ENCODE results near the gene TECPR2. TPM values are rescaled to one million over a fixed set of nuclear protein-coding genes. Genes with fewer than 3 reads are reported as not detected.

The TECPR2 gene
- total RNA-seq, 3 donors from 2014 or later (not counting 1 experiment from before 2014, with no cell fraction given): 10.8 to 18.6 (median 15.3) TPM

GRCh38 chr14:102472791-102473150, 110.0 kb downstream of the TECPR2 start:
- intact Hi-C loops (cut with micrococcal nuclease): no loop called here

GRCh38 chr14:102473559-102473958, 110.8 kb downstream of the TECPR2 start:
- H3K27me3 ChIP-seq (ENCODE audit: control insufficient read depth, insufficient read depth, low read length): no peaks in the 10 kb centered on the region
- H3K27ac ChIP-seq (ENCODE audit: low read length): no peak overlapping the region
- 100% methylated on average over 2 of the region's 2 CpGs for WGBS (ENCODE audit: insufficient coverage)
- H3K36me3 ChIP-seq (ENCODE audit: control insufficient read depth, insufficient read depth, low read length): peaks cover 2% of the 10 kb centered on the region
- H3K9me3 Mint-ChIP-seq: no peaks in the 10 kb centered on the region
- no peak for DNase-seq
- H3K4me1 Mint-ChIP-seq: no peaks in the 10 kb centered on the region
- no peaks in the 10 kb centered on the region for H3K27me3 Mint-ChIP-seq (ENCODE audit: low read depth in 2 of 2)
- no peaks in the 10 kb centered on the region for H3K4me1 ChIP-seq (ENCODE audit: control insufficient read depth, insufficient read depth, low read length)
- no peak for ATAC-seq
- H3K9me3 ChIP-seq (ENCODE audit: control insufficient read depth, insufficient read depth, low read length): no peaks in the 10 kb centered on the region
- intact Hi-C loops (cut with micrococcal nuclease): no loop called here
- H3K36me3 Mint-ChIP-seq: no peaks in the 10 kb centered on the region
- H3K4me3 ChIP-seq (ENCODE audit: low read length): no peak overlapping the region
- TF ChIP-seq CTCF (IDR thresholded peaks at IDR 0.05): no peak
- no peak overlapping the region for H3K27ac Mint-ChIP-seq
- no peak overlapping the region for H3K4me3 Mint-ChIP-seq

More at GRCh38 chr14:102472791-102473150, 110.0 kb downstream of the TECPR2 start:
- no peak for ATAC-seq
- no peak overlapping the region for H3K4me3 Mint-ChIP-seq
- no peak for TF ChIP-seq CTCF (IDR thresholded peaks at IDR 0.05)
- no peaks in the 10 kb centered on the region for H3K9me3 Mint-ChIP-seq
- H3K27ac Mint-ChIP-seq: no peak overlapping the region
- H3K4me3 ChIP-seq (ENCODE audit: low read length): no peak overlapping the region
- DNase-seq: no peak
- no peak overlapping the region for H3K27ac ChIP-seq (ENCODE audit: low read length)
- H3K4me1 Mint-ChIP-seq: no peaks in the 10 kb centered on the region
- no peaks in the 10 kb centered on the region for H3K4me1 ChIP-seq (ENCODE audit: control insufficient read depth, insufficient read depth, low read length)
- no peaks in the 10 kb centered on the region for H3K27me3 Mint-ChIP-seq (ENCODE audit: low read depth in 2 of 2)
- H3K27me3 ChIP-seq (ENCODE audit: control insufficient read depth, insufficient read depth, low read length): no peaks in the 10 kb centered on the region
- no peaks in the 10 kb centered on the region for H3K36me3 Mint-ChIP-seq
- no peaks in the 10 kb centered on the region for H3K9me3 ChIP-seq (ENCODE audit: control insufficient read depth, insufficient read depth, low read length)
- WGBS (ENCODE audit: insufficient coverage): 98% methylated on average over 9 of the region's 9 CpGs
- H3K36me3 ChIP-seq (ENCODE audit: control insufficient read depth, insufficient read depth, low read length): peaks cover 2% of the 10 kb centered on the region

GRCh38 chr14:102474934-102475333, 112.2 kb downstream of the TECPR2 start:
- Mint-ChIP-seq H3K9me3 (no peaks in the 10 kb centered on the region), H3K36me3 (no peaks in the 10 kb centered on the region), H3K4me1 (peaks cover 0 to 7% of the 10 kb centered on the region in 2 donors), H3K27ac (no peak overlapping the region), H3K27me3 (ENCODE audit: low read depth in 2 of 2) (no peaks in the 10 kb centered on the region), H3K4me3 (no peak overlapping the region)
- intact Hi-C loops (cut with micrococcal nuclease): no loop called here
- DNase-seq: no peak
- no peaks in the 10 kb centered on the region for H3K4me1 ChIP-seq (ENCODE audit: control insufficient read depth, insufficient read depth, low read length)
- ATAC-seq: no peak
- no peaks in the 10 kb centered on the region for H3K9me3 ChIP-seq (ENCODE audit: control insufficient read depth, insufficient read depth, low read length)
- 91% methylated on average over 5 of the region's 5 CpGs for WGBS (ENCODE audit: insufficient coverage)
- H3K27ac ChIP-seq (ENCODE audit: low read length): no peak overlapping the region
- no peaks in the 10 kb centered on the region for H3K27me3 ChIP-seq (ENCODE audit: control insufficient read depth, insufficient read depth, low read length)
- peaks cover 2% of the 10 kb centered on the region for H3K36me3 ChIP-seq (ENCODE audit: control insufficient read depth, insufficient read depth, low read length)
- no peak for TF ChIP-seq CTCF (IDR thresholded peaks at IDR 0.05)
- no peak overlapping the region for H3K4me3 ChIP-seq (ENCODE audit: low read length)

GRCh38 chr14:102479107-102479506, 116.4 kb downstream of the TECPR2 start:
- H3K4me1 Mint-ChIP-seq: peaks cover 0 to 7% of the 10 kb centered on the region in 2 donors
- ATAC-seq (no peak), DNase-seq (no peak)
- Histone ChIP-seq H3K27me3 (ENCODE audit: control insufficient read depth, insufficient read depth, low read length) (no peaks in the 10 kb centered on the region), H3K4me3 (ENCODE audit: low read length) (no peak overlapping the region), H3K36me3 (ENCODE audit: control insufficient read depth, insufficient read depth, low read length) (no peaks in the 10 kb centered on the region), H3K9me3 (ENCODE audit: control insufficient read depth, insufficient read depth, low read length) (no peaks in the 10 kb centered on the region), H3K27ac (ENCODE audit: low read length) (no peak overlapping the region), H3K4me1 (ENCODE audit: control insufficient read depth, insufficient read depth, low read length) (no peaks in the 10 kb centered on the region)
- intact Hi-C loops (cut with micrococcal nuclease): no loop called here
- H3K36me3 Mint-ChIP-seq: no peaks in the 10 kb centered on the region
- 98% methylated on average over 2 of the region's 2 CpGs for WGBS (ENCODE audit: insufficient coverage)
- no peak for TF ChIP-seq CTCF (IDR thresholded peaks at IDR 0.05)
- no peak overlapping the region for H3K4me3 Mint-ChIP-seq
- peaks cover 0 to 3% of the 10 kb centered on the region in 2 donors for H3K9me3 Mint-ChIP-seq
- H3K27ac Mint-ChIP-seq: no peak overlapping the region
- no peaks in the 10 kb centered on the region for H3K27me3 Mint-ChIP-seq (ENCODE audit: low read depth in 2 of 2)

Measured in natural killer cell (primary cell).